GM04504 (cell line): Measurements from ENCODE around the gene DDR1.
A peak's percentile ranks its signal among the peaks of the same experiment; 100 is the strongest.
"Not testable (repeated sequence)": the region's sequence is repeated elsewhere in the genome, so short reads cannot be mapped to it uniquely, and the experiment has no call there.

Source experiments
- DNase-seq: peaks from one replicate; pipeline ENCODE4 v3.0.0-alpha.2; 2012; ENCODE audit warnings: low read depth

Gene DDR1

DNA sequence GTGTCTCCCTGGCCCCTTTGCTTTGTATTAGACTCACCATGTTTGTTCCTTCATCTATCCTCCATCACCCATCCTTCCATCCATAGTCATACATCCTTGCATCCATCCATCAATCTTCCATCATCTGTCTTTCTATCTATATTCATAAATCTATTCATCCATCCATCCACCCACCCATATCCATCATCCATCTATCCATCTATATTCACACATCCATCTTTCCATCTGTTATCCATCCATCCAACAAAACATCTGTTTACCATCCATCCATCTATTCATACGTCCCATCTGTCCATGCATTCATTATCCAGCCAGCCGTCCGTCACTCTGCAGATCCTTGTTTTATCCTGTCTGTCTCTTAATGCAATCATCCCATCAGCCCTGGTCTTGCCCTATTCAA, 10.6 kb downstream of the DDR1 start:
- DNase-seq, result no peak

DNA sequence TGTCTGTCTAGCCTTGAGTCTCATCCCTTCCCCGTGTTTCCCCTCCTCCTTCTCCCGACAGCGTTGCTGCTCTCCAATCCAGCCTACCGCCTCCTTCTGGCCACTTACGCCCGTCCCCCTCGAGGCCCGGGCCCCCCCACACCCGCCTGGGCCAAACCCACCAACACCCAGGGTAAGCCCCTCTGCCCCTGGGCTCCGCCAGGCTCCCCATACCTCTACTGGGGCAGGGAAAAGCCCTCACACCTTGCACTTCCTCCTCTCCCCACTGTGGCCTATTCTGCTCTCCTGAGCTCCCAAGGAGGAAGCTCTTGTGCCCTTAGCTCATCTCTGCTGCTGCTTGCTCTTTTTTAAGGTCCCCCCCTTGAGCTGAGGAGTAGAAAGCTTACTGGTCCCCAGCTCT, 11.0 kb downstream of the DDR1 start:
- no peak for DNase-seq

DNA sequence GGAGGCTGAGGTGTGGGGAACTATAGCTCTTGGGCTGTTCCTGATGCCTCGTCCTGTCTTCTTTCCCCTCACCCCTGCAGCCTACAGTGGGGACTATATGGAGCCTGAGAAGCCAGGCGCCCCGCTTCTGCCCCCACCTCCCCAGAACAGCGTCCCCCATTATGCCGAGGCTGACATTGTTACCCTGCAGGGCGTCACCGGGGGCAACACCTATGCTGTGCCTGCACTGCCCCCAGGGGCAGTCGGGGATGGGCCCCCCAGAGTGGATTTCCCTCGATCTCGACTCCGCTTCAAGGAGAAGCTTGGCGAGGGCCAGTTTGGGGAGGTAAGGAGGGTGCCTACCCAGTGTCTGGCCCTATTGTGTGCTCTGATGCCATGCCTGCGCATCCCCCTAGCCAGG, 12.2 kb downstream of the DDR1 start:
- DNase-seq, result no peak

DNA sequence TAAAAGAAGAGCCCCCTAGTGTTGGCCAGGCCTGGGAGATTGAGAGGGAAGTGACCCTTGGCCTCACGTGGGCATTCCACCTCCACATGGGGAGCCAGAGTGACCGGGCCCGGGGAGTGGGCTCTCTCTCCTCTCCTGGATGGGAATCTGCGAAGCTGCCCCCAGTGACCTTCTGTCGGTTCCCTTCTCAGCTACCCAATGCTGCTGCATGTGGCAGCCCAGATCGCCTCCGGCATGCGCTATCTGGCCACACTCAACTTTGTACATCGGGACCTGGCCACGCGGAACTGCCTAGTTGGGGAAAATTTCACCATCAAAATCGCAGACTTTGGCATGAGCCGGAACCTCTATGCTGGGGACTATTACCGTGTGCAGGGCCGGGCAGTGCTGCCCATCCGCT, 13.6 kb downstream of the DDR1 start:
- DNase-seq, result no peak

DNA sequence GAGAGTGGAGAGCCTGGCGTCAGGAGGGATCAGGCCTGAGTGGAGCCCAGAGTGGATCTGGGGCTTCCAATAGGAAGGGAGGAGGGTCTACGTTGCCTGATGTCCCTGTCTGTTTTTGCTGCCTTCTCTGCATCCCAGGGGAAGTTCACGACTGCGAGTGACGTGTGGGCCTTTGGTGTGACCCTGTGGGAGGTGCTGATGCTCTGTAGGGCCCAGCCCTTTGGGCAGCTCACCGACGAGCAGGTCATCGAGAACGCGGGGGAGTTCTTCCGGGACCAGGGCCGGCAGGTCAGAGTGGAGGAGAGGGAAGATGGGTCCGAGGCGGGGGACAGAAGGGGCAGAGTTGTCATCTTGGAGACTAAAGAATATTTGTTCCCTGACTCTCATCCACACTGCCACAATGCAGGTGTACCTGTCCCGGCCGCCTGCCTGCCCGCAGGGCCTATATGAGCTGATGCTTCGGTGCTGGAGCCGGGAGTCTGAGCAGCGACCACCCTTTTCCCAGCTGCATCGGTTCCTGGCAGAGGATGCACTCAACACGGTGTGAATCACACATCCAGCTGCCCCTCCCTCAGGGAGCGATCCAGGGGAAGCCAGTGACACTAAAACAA, 14.5 kb downstream of the DDR1 start:
- DNase-seq, result no peak

DNA sequence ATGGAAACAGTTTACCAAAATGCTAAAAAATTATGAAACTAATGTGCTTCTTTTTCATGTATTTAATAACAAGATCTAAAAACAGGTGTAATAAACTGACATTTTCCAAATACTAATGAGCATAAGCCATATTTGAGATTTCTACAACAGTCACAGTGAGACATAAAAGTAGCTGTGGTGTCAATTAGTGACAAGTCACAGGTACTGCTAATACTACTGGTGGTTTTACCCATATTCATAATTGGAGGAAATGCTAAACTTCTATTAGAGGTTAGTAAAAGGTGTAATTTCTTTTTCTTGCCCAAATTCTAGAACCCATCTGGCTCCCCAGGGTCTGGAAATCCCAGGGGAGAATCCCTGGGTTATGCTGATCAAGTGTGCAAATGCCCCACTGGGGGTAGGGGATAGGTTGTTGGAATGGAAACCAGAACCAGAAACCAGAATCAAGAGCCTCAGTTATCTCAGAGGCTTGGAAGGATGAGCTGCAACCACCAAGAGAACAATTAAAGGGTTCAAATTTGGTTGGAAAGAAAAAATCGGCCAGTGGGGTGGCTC, 16.6 kb downstream of the DDR1 start:
- no peak for DNase-seq

DNA sequence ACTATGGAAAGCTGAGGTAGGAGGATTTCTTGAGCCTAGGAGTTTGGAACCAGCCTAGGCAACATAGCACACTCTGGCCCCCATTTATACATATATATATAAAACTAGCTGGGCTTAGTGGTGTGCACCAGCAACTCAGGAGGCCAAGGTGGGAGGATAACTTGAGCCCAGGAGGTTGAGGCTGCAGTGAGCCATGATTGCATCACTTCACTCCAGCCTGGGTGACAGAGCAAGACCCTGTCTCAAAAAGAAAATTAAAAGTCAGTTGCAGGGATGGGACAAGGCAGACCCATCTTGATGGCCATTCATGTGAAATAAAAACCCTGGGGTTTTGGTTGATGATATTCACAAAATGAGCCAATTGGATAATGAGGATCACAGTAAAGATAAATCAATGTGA, 17.1 kb downstream of the DDR1 start:
- DNase-seq, result no peak

DNA sequence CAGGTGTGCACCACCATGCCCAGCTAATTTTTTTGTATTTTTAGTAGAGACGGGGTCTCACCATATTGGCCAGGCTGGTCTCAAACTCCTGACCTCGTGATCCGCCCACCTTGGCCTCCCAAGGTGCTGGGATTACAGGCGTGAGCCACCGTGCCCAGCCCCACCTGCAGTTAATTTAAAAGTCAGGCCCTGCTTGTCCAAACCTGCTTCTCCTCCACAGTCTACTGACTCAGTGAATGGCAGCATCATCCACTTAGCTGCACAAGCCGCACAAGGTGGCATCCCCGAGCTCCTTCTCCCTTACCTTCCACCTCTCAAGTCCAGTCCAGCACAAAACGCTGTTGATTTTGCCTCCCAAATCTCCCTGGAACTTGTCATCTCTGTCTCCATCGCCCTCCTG, 17.9 kb downstream of the DDR1 start:
- not testable (repeated sequence) for DNase-seq

DNA sequence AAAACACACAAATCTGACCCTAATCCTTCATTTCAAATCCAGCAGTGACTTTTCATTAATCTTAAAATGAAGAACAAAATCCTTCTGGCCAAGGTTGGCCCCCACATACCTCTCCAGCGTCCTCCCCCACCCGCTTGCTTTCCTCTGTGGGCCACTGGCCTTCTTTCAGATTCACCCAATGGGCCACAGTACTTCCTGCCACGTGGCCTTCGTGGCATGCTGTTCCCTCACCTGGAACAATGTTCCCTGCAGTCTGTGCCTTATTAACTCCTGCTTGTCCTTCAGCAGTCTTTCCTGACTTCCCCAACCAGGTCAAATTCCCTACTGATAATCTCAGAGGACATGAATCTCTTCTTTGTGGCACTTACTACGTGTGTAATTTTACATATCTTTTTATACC, 18.4 kb downstream of the DDR1 start:
- no peak for DNase-seq

DNA sequence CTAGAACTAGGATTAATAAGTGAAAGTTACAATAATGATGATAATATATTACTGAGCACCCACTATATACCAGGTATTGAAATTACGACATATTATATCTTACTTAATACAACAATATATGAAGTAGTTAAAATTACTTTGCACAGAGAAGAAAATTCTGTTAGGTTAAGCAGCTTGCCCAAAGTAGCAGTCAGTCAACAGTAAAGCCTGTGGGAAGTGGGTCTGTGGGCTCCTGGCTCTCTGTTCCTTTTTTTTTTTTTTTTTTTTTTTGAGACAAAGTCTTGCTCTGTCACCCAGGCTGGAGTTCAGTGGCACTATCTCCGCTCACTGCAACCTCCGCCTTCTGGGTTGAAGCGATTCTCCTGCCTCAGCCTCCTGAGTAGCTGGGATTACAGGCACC, 18.9 kb downstream of the DDR1 start:
- DNase-seq, result no peak

DNA sequence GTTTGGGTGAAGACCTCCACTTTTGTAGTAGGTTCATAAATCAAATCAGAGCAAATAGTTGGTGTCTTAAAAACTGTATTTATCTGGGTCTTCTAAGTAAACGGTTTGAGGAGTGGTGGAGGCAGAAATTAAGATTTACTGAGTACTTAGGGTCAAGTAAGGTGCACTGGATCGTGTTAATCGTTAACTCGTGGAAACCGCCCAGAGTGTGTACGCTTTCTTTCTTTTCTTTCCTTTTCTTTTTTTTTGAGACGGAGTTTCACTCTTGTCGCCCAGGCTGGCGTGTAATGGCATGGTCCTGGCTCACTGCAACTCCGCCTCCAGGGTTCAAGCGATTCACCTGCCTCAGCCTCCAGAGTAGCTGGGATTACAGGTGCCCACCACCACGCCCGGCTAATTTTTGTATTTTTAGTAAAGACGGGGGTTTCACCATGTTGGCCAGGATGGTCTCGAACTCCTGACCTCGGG, 23.0 kb downstream of the DDR1 start:
- not testable (repeated sequence) for DNase-seq

DNA sequence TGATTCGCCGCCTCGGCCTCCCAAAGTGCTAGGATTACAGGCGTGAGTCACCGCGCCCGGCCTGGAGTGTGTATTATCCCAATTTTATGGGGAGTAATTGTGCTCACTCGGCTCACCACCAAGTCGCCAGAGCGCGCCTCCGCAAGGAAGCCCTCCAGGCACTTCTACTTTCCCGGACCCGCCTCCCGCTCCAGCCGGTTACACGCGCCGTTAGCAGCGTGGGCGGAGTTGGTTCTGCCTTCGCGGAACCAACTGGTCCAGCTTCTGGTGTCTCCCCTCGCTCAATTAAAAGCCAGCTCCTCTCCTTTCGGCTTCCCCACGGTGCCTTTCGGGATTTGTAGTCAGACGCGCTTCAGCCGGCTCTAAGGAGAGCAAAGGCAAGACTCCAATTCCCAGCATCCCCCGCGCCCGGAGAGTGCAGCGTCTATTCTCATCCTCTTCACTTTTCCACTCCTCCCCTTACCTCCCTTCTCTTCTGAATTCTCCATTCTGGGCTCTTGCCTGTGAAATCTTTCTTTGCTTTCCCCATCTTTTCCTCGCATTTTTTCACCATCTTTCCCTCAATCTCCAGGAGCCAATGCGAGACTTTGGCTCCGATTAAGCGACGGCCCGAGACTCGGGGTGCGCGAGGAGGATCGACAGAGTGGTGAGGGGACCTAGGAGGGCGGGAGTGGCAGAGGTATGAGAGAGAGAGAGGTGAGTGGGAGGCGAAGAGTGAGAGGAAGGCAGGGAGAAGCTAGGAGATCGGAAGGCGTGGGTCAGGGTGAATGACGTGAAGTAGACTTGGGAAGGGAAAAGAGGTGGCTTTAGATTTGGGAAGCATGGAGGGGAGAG, 23.7 kb downstream of the DDR1 start, which contains the start of gene GTF2H4:
TSS of gene GTF2H4 (plus strand) at position 450 of the 834 bp plus-strand sequence.
- peak; percentile 99 for DNase-seq

DNA sequence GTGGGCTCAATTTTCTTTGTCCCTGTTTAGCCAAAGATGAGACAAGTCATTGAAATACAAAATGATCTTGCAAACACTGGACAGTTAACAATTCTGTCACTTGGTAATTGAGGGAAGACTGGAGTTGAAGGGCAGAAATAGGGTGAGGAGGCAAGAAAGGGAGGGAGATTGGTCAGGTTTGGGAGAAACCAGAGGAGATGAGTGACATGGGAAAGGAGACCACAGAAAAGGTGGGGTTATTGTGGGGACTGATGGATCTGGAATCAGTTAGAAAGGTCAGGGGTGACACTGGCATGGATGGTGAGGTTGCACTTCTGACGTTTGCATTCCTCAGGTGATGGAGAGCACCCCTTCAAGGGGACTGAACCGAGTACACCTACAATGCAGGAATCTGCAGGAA, 24.4 kb downstream of the DDR1 start:
- no peak for DNase-seq

DNA sequence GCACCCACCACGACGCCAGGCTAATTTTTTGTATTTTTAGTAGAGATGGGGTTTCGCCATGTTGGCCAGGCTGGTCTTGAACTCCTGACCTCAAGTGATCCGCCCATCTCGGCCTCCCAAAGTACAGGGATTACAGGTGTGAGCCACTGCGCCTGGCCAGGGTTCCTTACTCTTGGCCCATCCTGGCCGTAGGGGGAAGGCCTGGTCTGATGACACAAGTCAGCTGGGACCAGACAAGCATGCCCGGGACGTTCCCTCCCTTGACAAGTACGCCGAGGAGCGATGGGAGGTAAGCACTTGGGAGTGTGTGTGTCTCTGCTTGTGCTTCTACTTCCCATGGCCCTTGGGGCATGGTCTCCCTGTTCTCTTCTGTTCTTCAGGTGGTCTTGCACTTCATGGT, 26.2 kb downstream of the DDR1 start:
- DNase-seq, result not testable (repeated sequence)

DNA sequence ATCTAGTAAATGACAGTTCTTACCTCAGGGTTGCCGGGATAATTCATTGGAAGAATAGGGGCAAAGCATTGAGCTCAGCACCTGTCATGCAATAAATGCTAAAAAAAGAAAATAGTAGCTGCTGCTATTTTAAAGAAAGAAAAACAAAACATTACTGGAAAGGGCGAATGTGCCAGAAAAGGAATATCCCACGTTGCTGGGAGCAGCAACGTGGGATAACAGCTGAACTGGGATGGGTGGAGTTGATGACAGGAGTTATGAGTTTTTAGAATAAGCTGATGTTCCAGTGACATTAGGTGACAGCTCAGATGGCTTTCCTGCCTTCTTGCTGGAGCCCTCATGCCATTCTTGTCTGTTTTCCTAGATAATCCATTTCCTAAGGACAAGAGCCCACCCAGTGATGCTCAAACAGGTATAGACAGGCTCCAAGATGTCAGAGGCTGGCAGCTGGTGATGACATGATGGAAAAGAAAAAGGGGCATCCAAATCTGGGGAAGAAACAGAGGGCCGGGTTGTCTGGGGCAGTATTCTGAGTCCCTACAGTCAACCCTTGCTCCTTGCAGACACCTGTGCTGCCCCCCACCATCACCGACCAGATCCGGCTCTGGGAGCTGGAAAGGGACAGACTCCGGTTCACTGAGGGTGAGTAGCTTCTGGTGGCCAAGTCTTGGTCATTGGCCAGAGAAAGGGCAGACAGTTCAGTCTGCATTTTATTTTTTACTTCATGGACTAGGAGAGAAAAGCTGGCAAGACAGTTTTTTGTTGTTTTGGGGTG, 28.6 kb downstream of the DDR1 start:
- DNase-seq, result no peak

DNA sequence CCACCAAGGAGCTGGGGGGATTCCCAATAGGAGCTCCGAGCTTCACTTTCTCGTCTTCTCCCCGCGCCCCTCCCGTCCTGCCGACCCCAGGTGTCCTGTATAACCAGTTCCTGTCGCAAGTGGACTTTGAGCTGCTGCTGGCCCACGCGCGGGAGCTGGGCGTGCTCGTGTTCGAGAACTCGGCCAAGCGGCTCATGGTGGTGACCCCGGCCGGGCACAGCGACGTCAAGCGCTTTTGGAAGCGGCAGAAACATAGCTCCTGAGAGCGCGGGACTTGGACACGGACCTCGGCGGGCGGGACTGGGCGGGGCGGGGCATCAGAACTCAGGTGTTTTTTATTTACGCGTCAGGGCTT, 29.4 kb downstream of the DDR1 start:
- no peak for DNase-seq

DNA sequence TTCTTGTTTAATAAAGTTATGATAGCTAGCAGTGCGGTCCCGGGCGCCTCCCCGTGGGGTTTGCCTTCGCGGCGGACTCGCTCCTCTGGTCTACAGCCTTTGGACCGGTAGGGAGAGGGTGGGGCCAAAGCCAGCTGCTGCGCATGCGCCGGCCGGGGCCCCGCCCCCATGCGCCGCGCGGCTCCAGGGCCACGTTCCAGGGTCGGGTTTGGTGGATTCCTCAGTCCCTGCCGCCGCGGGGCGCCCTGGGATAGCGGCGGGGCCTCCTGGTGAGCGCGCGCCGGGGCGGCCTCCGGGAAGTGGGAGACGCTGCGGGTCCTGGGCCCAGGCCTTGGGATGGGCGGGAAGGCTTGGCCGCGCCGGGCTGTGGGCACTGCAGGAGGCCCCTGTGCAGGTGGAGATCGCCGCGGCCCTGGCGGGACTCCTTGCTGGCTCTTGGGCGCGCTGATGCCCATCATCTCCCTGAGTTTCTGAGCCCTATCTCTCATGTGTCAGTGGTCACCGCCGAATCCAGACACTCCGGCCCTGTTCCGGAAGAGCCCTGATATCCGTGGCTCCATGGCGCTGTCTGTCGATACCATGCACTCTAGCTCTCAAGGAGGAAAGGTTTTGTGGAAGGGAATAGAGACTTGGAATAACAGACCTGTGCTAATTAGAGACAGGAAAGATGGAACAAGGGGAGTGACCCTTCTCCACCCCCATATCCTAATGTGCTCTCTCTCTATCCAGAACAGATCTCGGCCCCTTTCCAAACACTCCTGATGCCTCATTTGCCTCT, 29.9 kb downstream of the DDR1 start, which contains the start of gene VARS2:
TSS of gene VARS2 (plus strand) at position 163 of the 778 bp plus-strand sequence. CDS start at position 762, 599 bp downstream.
- peak; percentile 85 for DNase-seq

DNA sequence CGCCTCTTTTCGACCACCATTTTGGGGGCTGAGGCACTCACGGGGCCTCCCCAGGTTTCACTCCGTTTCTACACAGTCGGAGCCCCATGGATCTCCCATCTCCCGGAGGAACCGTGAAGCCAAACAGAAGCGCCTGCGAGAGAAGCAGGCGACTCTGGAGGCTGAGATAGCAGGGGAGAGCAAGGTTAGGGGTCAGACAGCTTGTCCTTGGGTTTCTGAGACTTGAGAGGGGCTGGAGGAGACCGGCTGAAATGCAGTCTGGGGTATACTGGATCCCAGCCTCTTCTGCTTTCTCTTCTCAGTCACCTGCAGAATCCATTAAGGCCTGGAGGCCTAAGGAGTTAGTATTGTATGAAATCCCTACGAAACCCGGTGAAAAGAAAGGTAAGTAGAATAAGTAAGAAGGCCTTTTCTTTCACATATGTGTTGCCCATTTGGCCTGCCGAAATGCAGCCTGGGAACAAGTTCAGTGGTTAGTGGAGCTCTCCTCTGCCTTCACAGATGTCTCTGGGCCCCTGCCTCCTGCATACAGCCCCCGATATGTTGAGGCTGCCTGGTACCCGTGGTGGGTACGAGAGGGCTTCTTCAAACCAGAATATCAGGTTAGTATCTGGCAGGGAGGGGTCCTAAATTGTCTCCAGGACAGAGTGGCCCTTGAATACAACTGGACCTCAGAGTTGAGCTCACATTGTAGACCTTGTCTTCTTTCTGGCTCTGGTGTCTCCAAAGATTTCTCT, 30.7 kb downstream of the DDR1 start:
- DNase-seq, result no peak

DNA sequence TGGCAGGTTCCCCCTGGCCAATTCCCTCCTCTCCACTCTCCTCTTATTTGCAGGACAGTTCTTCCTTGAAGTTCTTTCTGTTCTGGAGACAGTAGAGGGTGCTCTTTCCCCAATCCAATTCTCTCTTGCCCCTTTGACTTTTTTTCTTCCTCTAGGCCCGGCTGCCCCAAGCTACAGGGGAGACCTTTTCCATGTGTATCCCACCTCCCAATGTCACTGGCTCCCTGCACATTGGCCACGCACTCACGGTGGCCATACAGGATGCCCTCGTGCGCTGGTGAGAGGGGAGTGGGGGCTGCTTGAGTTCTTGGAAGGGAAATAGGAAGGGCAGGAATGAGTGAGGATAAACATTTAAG, 31.2 kb downstream of the DDR1 start:
- DNase-seq, result peak; percentile 39

DNA sequence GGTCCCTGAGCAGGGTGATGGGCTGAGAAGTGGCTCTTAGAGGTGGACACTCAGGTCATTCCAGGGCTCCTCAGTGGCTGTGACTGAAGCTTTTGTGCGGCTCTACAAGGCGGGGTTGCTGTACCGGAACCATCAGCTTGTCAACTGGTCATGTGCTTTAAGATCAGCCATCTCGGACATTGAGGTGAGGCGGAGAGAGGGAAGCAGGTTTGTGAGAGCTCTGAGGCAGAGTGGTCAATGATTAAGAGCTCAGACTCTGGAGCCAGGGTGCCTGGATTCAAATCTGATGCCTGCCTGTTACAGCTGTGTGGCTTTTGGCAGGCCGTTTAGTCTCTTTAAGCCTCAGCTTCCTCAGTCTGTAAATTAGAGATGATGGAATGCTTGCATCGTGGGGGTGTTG, 32.7 kb downstream of the DDR1 start:
- no peak for DNase-seq

DNA sequence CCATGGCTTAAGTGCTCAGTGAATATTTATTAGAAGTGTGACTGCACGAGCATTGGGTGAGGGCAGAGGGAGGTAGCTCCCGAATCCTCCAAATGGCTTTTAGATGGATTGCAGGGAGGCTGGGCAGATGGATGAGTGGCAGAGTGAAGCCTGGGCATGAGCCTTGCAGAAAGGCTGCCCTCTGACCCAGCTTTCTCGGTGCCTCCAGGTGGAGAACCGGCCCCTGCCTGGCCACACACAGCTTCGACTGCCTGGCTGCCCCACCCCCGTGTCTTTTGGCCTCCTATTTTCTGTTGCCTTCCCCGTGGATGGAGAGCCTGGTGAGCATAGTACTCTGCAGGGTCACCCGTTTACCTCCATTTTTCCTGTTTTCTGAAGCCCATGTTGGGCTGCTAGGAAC, 33.2 kb downstream of the DDR1 start:
- DNase-seq, result no peak
